Measurements from ENCODE around the gene SYCN. TPM values are rescaled to one million over a fixed set of nuclear protein-coding genes. Genes with fewer than 3 reads are reported as not detected.

The SYCN gene
- total and polyA plus RNA-seq, 9 donors = 1.2 to 2.4 TPM; not detected in 7

DNA sequence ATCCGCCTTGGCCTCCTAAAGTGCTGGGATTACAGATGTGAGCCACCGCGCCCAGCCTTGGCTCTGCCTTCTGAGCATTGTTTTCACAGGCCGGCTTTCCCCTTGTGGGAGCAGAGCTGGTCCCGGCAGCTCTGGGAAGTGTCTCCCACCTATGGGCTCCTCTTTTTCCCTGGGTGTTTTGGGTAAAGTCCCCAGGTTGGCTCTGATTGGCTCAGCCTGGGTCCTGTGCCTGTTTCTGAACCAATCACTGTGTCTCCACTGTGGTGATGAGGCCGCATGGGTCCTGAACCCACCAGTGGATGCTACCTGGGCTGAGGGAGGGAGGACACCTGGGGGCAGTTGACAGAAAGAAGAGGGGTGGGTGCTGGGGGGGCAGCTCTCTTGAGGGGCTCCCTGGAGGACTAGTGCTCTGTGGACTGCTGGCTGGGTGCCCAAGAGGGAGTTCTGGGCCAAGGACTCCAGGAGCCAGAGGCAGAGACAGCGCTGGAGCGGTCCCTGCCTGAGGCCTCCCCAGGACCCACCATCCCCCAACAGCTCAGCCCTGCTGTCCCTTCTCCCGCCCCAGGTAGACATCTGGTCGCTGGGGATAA is 26.9 kb downstream of the SYCN start:
- 78 to 87% (median 84%) methylated on average over 10 of the region's 10 CpGs for WGBS, 3 donors

DNA sequence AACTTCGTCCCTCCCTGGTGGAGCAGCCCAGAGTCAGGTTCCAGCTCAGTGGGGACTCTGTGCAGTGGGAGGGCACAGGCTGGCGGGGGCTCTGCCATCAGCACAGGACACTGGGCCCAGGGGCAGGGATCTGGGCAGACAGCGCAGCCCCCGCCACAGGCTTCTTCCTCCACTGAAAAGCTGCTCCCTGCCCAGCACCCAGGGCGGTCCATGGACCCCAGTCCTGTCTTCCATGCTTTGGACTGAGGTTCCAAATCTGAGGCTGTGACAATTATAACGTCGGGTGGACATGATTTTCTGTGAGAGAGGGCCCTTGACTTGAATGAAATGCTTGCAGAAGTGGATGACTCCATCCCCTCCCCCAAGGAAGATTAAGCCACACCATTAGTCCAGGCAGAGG is 28.5 kb downstream of the SYCN start:
- intact Hi-C loops (cut with DNase I) = no loop called here
- Histone ChIP-seq H3K4me1 (ENCODE audit: insufficient read depth) (no peaks in the 10 kb centered on the region), H3K4me3 (no peak overlapping the region), H3K9me3 (no peaks in the 10 kb centered on the region), H3K36me3 (no peaks in the 10 kb centered on the region), H3K27me3 (no peaks in the 10 kb centered on the region), H3K27ac (no peak overlapping the region)
- TF ChIP-seq POLR2A (IDR thresholded peaks at IDR 0.05) = no peak
- no peak for TF ChIP-seq EP300 (IDR thresholded peaks at IDR 0.05)
- TF ChIP-seq, protein P1, sequence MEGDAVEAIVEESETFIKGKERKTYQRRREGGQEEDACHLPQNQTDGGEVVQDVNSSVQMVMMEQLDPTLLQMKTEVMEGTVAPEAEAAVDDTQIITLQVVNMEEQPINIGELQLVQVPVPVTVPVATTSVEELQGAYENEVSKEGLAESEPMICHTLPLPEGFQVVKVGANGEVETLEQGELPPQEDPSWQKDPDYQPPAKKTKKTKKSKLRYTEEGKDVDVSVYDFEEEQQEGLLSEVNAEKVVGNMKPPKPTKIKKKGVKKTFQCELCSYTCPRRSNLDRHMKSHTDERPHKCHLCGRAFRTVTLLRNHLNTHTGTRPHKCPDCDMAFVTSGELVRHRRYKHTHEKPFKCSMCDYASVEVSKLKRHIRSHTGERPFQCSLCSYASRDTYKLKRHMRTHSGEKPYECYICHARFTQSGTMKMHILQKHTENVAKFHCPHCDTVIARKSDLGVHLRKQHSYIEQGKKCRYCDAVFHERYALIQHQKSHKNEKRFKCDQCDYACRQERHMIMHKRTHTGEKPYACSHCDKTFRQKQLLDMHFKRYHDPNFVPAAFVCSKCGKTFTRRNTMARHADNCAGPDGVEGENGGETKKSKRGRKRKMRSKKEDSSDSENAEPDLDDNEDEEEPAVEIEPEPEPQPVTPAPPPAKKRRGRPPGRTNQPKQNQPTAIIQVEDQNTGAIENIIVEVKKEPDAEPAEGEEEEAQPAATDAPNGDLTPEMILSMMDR (IDR thresholded peaks at IDR 0.05) = no peak
- 81 to 91% (median 88%) methylated on average over 4 to 7 of the region's 7 CpGs for WGBS, 3 donors
- DNase-seq = no peak

More for the DNA sequence above, 26.9 kb downstream of the SYCN start:
- TF ChIP-seq EP300 (IDR thresholded peaks at IDR 0.05) = no peak
- TF ChIP-seq POLR2A (IDR thresholded peaks at IDR 0.05) = no peak
- intact Hi-C loops (cut with DNase I) = no loop called here
- DNase-seq = peak in 3 of 5 donors; percentile 37 to 66 (median 55)
- no peaks in the 10 kb centered on the region for H3K9me3 ChIP-seq
- H3K4me3 ChIP-seq = no peak overlapping the region
- no peaks in the 10 kb centered on the region for H3K4me1 ChIP-seq (ENCODE audit: insufficient read depth)
- no peaks in the 10 kb centered on the region for H3K27me3 ChIP-seq
- no peaks in the 10 kb centered on the region for H3K36me3 ChIP-seq
- H3K27ac ChIP-seq = no peak overlapping the region

DNA sequence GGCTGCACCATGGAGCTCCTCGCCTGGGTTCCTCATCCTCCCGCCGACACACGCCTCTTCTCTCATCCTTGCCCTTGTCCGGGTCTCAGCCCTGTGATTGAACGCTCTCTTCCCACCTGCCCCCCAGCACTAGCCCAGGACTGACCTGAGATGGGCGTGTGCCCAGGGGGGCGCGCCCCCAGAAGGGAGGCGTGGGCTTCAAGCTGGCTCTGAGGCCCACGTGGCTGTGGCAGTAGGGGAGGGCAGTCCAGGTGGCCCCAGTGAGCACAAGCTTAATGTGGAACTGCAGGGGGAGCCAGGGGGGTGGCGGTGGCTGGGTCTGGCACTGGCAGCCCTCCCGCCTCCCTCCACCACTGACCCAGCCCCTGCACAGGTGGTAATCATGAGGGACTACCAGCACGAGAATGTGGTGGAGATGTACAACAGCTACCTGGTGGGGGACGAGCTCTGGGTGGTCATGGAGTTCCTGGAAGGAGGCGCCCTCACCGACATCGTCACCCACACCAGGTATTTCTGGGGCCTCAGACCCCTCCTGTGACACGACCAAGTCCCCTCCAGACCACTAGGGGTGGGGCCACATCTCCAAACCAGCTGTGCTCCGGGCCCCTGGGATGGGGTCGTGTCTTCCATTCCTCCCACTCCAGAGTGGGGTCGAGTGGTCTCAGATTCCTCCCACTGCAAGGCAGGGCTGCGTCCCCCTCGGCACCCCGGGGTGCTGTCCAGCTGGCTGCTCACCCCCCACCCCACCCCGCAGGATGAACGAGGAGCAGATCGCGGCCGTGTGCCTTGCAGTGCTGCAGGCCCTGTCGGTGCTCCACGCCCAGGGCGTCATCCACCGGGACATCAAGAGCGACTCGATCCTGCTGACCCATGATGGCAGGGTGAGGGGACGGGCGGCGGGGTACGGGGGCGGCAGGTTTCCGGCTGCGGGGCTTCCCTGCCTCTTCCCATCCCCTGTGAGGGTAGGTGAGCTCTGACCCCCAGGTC is 29.2 kb downstream of the SYCN start:
- no peaks in the 10 kb centered on the region for H3K36me3 ChIP-seq
- H3K4me1 ChIP-seq (ENCODE audit: insufficient read depth) = no peaks in the 10 kb centered on the region
- WGBS, 3 donors = 82 to 86% (median 84%) methylated on average over 39 to 43 of the region's 43 CpGs
- H3K4me3 ChIP-seq = no peak overlapping the region
- intact Hi-C loops (cut with DNase I) = no loop called here
- no peak overlapping the region for H3K27ac ChIP-seq
- H3K9me3 ChIP-seq = no peaks in the 10 kb centered on the region
- H3K27me3 ChIP-seq = no peaks in the 10 kb centered on the region
- DNase-seq = peak in 1 of 5 donors; percentile 36
- TF ChIP-seq POLR2A (IDR thresholded peaks at IDR 0.05) (no peak), EP300 (IDR thresholded peaks at IDR 0.05) (no peak)
- TF ChIP-seq, protein P1 (IDR thresholded peaks at IDR 0.05) = no peak

DNA sequence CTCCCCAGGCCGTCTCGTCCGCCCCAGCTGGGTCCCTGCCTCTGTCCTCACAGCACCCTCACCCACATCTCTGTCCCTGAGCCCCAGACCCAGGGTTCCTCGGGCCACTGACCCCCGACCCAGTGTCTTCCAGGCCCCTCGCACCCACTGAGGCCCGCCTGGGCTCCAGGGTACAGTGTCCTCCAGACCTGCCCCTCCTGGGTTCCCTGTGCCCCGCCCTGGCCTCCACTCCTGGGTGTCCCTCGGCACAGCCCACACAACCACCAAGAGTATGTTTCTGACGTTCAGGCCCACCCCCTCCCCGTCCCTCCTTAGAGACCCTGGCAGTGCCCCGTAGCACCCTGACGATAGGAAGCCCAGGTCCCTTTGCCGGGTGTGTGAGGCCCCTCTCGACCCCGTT is 29.9 kb downstream of the SYCN start:
- Histone ChIP-seq H3K4me1 (ENCODE audit: insufficient read depth) (no peaks in the 10 kb centered on the region), H3K36me3 (no peaks in the 10 kb centered on the region), H3K27me3 (no peaks in the 10 kb centered on the region), H3K9me3 (no peaks in the 10 kb centered on the region), H3K4me3 (no peak overlapping the region), H3K27ac (no peak overlapping the region)
- intact Hi-C loops (cut with DNase I) = no loop called here
- peak in 2 of 5 donors; percentile 19 to 30 for DNase-seq
- WGBS, 3 donors = 77 to 88% (median 79%) methylated on average over 16 of the region's 16 CpGs
- TF ChIP-seq EP300 (IDR thresholded peaks at IDR 0.05) (no peak), POLR2A (IDR thresholded peaks at IDR 0.05) (no peak)
- TF ChIP-seq, protein P1 (IDR thresholded peaks at IDR 0.05) = no peak

All from ovary (tissue), 9 donors.